Ureter (tissue), 1 donor: ENCODE measurements around the gene POLR1C. TPM values are rescaled to one million over a fixed set of nuclear protein-coding genes. Genes with fewer than 3 reads are reported as not detected.

Experiments
- total RNA-seq: library from RNA; stranded (reverse); gene quantifications from one replicate; pipeline ENCODE4 v1.2.4, GENCODE V29; 2023
- donor health status: DM: yes; HTN: yes; CAD: no.

The POLR1C gene
- total RNA-seq, 1 donor from 2014 or later: 60.4 TPM

Other genes starting within 250 kb of the POLR1C start
- gene SLC22A7, start 218.8 kb upstream of the POLR1C start, total RNA-seq: not detected
- gene CRIP3, start 208.3 kb upstream of the POLR1C start, total RNA-seq: 1.5 TPM
- gene ZNF318, start 147.4 kb upstream of the POLR1C start, total RNA-seq: 14.7 TPM
- gene ABCC10, start 89.5 kb upstream of the POLR1C start, total RNA-seq: 52.7 TPM
- gene DLK2, start 61.5 kb upstream of the POLR1C start, total RNA-seq: 3.2 TPM
- gene TJAP1, start 39.5 kb upstream of the POLR1C start, total RNA-seq: 36.5 TPM
- 0.57 TPM for gene LRRC73, start 6.7 kb upstream of the POLR1C start, total RNA-seq
- 84.6 TPM for gene YIPF3, start 163 bp upstream of the POLR1C start, total RNA-seq
- 47.9 TPM for gene XPO5, start 58.9 kb downstream of the POLR1C start, total RNA-seq
- 10.8 TPM for gene POLH, start 59.1 kb downstream of the POLR1C start, total RNA-seq
- 74.1 TPM for gene GTPBP2, start 112.2 kb downstream of the POLR1C start, total RNA-seq
- gene MAD2L1BP, start 118.8 kb downstream of the POLR1C start, total RNA-seq: 27.2 TPM
- 0.68 TPM for gene RSPH9, start 127.9 kb downstream of the POLR1C start, total RNA-seq
- gene MRPS18A, start 170.7 kb downstream of the POLR1C start, total RNA-seq: 41.8 TPM